ENCODE data around the gene MBLAC2. TPM values are rescaled to one million over a fixed set of nuclear protein-coding genes. Genes with fewer than 3 reads are reported as not detected.

MBLAC2 gene
- polyA plus RNA-seq, 1 donor from 2014 or later: 13.8 TPM

DNA sequence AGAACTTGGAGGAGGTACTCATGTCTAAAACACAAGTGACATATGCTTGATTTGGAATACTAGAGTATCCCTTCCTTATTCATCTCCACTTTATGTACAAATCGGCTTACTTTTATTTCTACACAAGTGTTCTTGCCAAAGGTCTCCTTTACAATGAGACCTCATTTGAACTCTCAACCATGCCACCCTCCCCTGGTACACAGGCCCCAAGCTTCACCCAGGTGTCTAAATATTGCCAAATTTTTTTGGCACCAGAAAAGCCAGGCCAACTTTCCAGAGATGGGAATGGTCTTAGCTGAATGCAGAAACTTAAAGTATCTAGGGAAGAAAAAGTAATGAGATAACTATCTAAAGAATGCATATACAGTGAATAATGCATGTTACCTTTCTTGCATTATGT, 35.9 kb upstream of the MBLAC2 start:
- Histone ChIP-seq H3K4me3 (ENCODE audit: low read length) (no peak overlapping the region), H3K4me2 (ENCODE audit: low read length) (no peak overlapping the region), H3F3A (ENCODE audit: insufficient read depth, low read length, poor library complexity, severe bottlenecking) (no peaks in the 10 kb centered on the region), H2AFZ (ENCODE audit: low read depth, low read length) (no peak overlapping the region), H3K79me2 (replicated peaks; ENCODE audit: insufficient read depth, low read length) (no peaks in the 10 kb centered on the region), H3K9me2 (ENCODE audit: insufficient read depth, low read length) (no peaks in the 10 kb centered on the region), H3K9me3 (ENCODE audit: low read length) (no peaks in the 10 kb centered on the region), H3K9ac (ENCODE audit: low read length) (no peak overlapping the region), H3K36me3 (ENCODE audit: insufficient read depth, low read length) (no peaks in the 10 kb centered on the region), H3K27ac (ENCODE audit: low read length) (no peak overlapping the region), H3K27me3 (ENCODE audit: insufficient read depth, low read depth, low read length) (no peaks in the 10 kb centered on the region), H4K20me1 (ENCODE audit: insufficient read depth) (no peaks in the 10 kb centered on the region)
- no peak for TF ChIP-seq EZH2 (IDR thresholded peaks at IDR 0.05; ENCODE audit: borderline replicate concordance, insufficient read depth, low read length, poor library complexity, severe bottlenecking)

DNA sequence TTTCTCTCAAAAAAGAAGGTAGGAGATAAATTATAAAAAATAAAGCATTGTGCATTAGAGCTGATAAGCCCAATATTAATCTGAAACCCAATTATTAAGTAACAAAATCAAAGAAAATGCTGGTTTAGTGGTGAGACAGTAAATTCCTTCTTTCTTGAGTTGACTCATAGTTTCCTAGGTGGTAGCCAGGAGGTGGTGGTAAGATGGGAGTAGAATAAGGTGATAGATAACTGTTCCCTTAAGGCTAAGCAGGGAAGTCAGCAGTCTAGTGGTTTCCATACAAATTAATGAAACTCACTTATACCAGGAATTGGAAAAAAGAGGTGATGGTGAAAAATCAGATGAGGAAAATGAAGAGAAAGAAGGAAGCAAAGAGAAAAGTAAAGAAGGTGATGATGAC, 31.6 kb upstream of the MBLAC2 start:
- Histone ChIP-seq H3K9ac (ENCODE audit: low read length) (no peak overlapping the region), H3K79me2 (replicated peaks; ENCODE audit: insufficient read depth, low read length) (no peaks in the 10 kb centered on the region), H3K9me2 (ENCODE audit: insufficient read depth, low read length) (no peaks in the 10 kb centered on the region), H3K4me2 (ENCODE audit: low read length) (no peak overlapping the region), H4K20me1 (ENCODE audit: insufficient read depth) (no peaks in the 10 kb centered on the region), H3K27ac (ENCODE audit: low read length) (no peak overlapping the region), H3K9me3 (ENCODE audit: low read length) (no peaks in the 10 kb centered on the region), H3K4me3 (ENCODE audit: low read length) (no peak overlapping the region), H2AFZ (ENCODE audit: low read depth, low read length) (no peak overlapping the region), H3K27me3 (ENCODE audit: insufficient read depth, low read depth, low read length) (no peaks in the 10 kb centered on the region), H3F3A (ENCODE audit: insufficient read depth, low read length, poor library complexity, severe bottlenecking) (no peaks in the 10 kb centered on the region), H3K36me3 (ENCODE audit: insufficient read depth, low read length) (no peaks in the 10 kb centered on the region)
- TF ChIP-seq, protein P1, sequence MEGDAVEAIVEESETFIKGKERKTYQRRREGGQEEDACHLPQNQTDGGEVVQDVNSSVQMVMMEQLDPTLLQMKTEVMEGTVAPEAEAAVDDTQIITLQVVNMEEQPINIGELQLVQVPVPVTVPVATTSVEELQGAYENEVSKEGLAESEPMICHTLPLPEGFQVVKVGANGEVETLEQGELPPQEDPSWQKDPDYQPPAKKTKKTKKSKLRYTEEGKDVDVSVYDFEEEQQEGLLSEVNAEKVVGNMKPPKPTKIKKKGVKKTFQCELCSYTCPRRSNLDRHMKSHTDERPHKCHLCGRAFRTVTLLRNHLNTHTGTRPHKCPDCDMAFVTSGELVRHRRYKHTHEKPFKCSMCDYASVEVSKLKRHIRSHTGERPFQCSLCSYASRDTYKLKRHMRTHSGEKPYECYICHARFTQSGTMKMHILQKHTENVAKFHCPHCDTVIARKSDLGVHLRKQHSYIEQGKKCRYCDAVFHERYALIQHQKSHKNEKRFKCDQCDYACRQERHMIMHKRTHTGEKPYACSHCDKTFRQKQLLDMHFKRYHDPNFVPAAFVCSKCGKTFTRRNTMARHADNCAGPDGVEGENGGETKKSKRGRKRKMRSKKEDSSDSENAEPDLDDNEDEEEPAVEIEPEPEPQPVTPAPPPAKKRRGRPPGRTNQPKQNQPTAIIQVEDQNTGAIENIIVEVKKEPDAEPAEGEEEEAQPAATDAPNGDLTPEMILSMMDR (IDR thresholded peaks at IDR 0.05; ENCODE audit: poor library complexity, severe bottlenecking): no peak
- TF ChIP-seq POLR2AphosphoS5 (IDR thresholded peaks at IDR 0.05) (no peak), SMC3 (conservative IDR thresholded peaks at IDR 0.05; ENCODE audit: poor library complexity) (no peak), RAD21 (conservative IDR thresholded peaks at IDR 0.05) (no peak), TAF1 (IDR thresholded peaks at IDR 0.05; ENCODE audit: low read depth) (no peak), EZH2 (IDR thresholded peaks at IDR 0.05; ENCODE audit: borderline replicate concordance, insufficient read depth, low read length, poor library complexity, severe bottlenecking) (no peak), MXI1 (conservative IDR thresholded peaks at IDR 0.05; ENCODE audit: poor library complexity, severe bottlenecking) (no peak), EP300 (conservative IDR thresholded peaks at IDR 0.05; ENCODE audit: poor library complexity, severe bottlenecking) (no peak)
- TF ChIP-seq, protein P2, sequence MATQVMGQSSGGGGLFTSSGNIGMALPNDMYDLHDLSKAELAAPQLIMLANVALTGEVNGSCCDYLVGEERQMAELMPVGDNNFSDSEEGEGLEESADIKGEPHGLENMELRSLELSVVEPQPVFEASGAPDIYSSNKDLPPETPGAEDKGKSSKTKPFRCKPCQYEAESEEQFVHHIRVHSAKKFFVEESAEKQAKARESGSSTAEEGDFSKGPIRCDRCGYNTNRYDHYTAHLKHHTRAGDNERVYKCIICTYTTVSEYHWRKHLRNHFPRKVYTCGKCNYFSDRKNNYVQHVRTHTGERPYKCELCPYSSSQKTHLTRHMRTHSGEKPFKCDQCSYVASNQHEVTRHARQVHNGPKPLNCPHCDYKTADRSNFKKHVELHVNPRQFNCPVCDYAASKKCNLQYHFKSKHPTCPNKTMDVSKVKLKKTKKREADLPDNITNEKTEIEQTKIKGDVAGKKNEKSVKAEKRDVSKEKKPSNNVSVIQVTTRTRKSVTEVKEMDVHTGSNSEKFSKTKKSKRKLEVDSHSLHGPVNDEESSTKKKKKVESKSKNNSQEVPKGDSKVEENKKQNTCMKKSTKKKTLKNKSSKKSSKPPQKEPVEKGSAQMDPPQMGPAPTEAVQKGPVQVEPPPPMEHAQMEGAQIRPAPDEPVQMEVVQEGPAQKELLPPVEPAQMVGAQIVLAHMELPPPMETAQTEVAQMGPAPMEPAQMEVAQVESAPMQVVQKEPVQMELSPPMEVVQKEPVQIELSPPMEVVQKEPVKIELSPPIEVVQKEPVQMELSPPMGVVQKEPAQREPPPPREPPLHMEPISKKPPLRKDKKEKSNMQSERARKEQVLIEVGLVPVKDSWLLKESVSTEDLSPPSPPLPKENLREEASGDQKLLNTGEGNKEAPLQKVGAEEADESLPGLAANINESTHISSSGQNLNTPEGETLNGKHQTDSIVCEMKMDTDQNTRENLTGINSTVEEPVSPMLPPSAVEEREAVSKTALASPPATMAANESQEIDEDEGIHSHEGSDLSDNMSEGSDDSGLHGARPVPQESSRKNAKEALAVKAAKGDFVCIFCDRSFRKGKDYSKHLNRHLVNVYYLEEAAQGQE (IDR thresholded peaks at IDR 0.05; ENCODE audit: borderline replicate concordance): no peak

DNA sequence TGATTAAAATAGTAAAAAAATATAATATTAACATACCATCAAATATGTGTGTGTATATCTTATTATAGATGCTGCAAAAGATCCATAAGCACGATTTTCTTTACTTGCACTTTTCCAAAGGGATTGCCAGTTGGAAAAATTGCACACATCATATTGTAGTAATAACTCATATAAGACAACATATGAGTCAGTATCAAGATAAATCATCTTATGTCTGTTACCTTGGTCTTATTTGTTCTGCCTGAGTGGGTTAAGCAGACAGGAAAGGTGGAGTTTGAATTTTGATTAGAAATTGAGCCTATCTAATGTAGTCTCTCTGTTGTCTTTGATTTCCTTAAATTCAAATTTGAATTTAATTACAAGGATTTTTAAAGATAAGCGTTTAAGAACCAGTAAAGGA, 30.2 kb upstream of the MBLAC2 start:
- Histone ChIP-seq H3F3A (ENCODE audit: insufficient read depth, low read length, poor library complexity, severe bottlenecking) (no peaks in the 10 kb centered on the region), H4K20me1 (ENCODE audit: insufficient read depth) (no peaks in the 10 kb centered on the region), H3K9ac (ENCODE audit: low read length) (no peak overlapping the region), H3K36me3 (ENCODE audit: insufficient read depth, low read length) (no peaks in the 10 kb centered on the region), H2AFZ (ENCODE audit: low read depth, low read length) (no peak overlapping the region), H3K4me3 (ENCODE audit: low read length) (no peak overlapping the region), H3K79me2 (replicated peaks; ENCODE audit: insufficient read depth, low read length) (no peaks in the 10 kb centered on the region), H3K27ac (ENCODE audit: low read length) (no peak overlapping the region), H3K27me3 (ENCODE audit: insufficient read depth, low read depth, low read length) (no peaks in the 10 kb centered on the region), H3K4me2 (ENCODE audit: low read length) (no peak overlapping the region), H3K9me3 (ENCODE audit: low read length) (no peaks in the 10 kb centered on the region), H3K9me2 (ENCODE audit: insufficient read depth, low read length) (no peaks in the 10 kb centered on the region)
- TF ChIP-seq TAF1 (IDR thresholded peaks at IDR 0.05; ENCODE audit: low read depth): no peak
- no peak for TF ChIP-seq EP300 (conservative IDR thresholded peaks at IDR 0.05; ENCODE audit: poor library complexity, severe bottlenecking)
- TF ChIP-seq, protein P1 (IDR thresholded peaks at IDR 0.05; ENCODE audit: poor library complexity, severe bottlenecking): no peak
- TF ChIP-seq, protein P2 (IDR thresholded peaks at IDR 0.05; ENCODE audit: borderline replicate concordance): no peak
- no peak for TF ChIP-seq MXI1 (conservative IDR thresholded peaks at IDR 0.05; ENCODE audit: poor library complexity, severe bottlenecking)
- TF ChIP-seq EZH2 (IDR thresholded peaks at IDR 0.05; ENCODE audit: borderline replicate concordance, insufficient read depth, low read length, poor library complexity, severe bottlenecking): no peak

Measured in neural cell (in vitro differentiated cells).